Esophagus squamous epithelium (tissue), 5 donors: ENCODE data around the gene EVC2. TPM values are rescaled to one million over a fixed set of nuclear protein-coding genes. Genes with fewer than 3 reads are reported as not detected.

Source experiments
- DNase-seq: peaks from one replicate; lab custom pipeline; 2025; lab: John Stamatoyannopoulos, UW
- H3K27ac ChIP-seq, 4 donors: fragments of 200-600 bp; sonication (generic); one replicate each; pipeline ENCODE4 v1.5.1; 2016 to 2019; ENCODE audit warnings: mild to moderate bottlenecking in 1 of 4
- H3K27me3 ChIP-seq, 4 donors: fragments of 200-600 bp; sonication (generic); 1 replicate in 3 of 4; 2 replicates in 1 of 4; pipeline versions ENCODE4 v1.5.1 to v1.6.0; 2017 to 2021; ENCODE audit warnings: antibody characterized with exemption in 1 of 4
- H3K36me3 ChIP-seq, 3 donors: fragments of 200-600 bp; sonication (generic); one replicate each; pipeline ENCODE4 v1.5.1; 2016 to 2019
- H3K4me1 ChIP-seq, 3 donors: fragments of 200-600 bp; sonication (generic); one replicate each; pipeline ENCODE4 v1.5.1; 2017 to 2019
- H3K4me3 ChIP-seq, 4 donors: fragments of 200-600 bp; sonication (generic); 1 replicate in 3 of 4; 2 replicates in 1 of 4; pipeline ENCODE4 v1.5.1; 2016 to 2019; ENCODE audit warnings: mild to moderate bottlenecking in 2 of 4, moderate library complexity in 1 of 4
- H3K9me3 ChIP-seq, 3 donors: fragments of 200-600 bp; sonication (generic); one replicate each; pipeline ENCODE4 v1.5.1; 2016 to 2019
- CTCF ChIP-seq, 6 experiments: fragments of 450-650 bp in 4 of 6; fragments of 200-600 bp in 2 of 6; sonication (generic) in 2 of 6; IDR thresholded peaks; one replicate each; pipeline ENCODE4 v1.5.1; 2016 to 2019; ENCODE audit warnings: antibody characterized with exemption in 6 of 6, mild to moderate bottlenecking in 4 of 6, moderate library complexity in 4 of 6
- POLR2A ChIP-seq, 4 donors: fragments of 450-650 bp; IDR thresholded peaks; one replicate each; pipeline ENCODE4 v1.6.1; 2017; ENCODE audit warnings: antibody characterized with exemption in 4 of 4, mild to moderate bottlenecking in 4 of 4, moderate library complexity in 3 of 4
- WGBS, 2 donors: methylation state at CpG; one replicate each; pipeline ENCODE4 v1.1.5; 2018; 5-methylcytosine and 5-hydroxymethylcytosine counted together
- intact Hi-C: fragments of 100-400 bp; cut with DNase I; formaldehyde crosslinking; loops from one replicate; pipeline ENCODE4 v1.15.0; 2022
- total RNA-seq, 4 donors: library from RNA; depleted of rRNA; stranded (reverse); fragments of >200 nt; gene quantifications; one replicate each; pipeline ENCODE4 v1.1.0, GENCODE V29; 2016
- donor health status: DM: yes; HTN: yes; CAD: no.

The EVC2 gene
- total RNA-seq, 4 donors from 2014 or later, result 5.0 to 12.6 (median 5.1) TPM

- H3K4me1 ChIP-seq, result no peaks in the 10 kb centered on the region
- no peak overlapping the region for H3K4me3 ChIP-seq
- H3K27ac ChIP-seq, result no peak overlapping the region
- no peaks in the 10 kb centered on the region for H3K27me3 ChIP-seq
- no peak for TF ChIP-seq POLR2A (IDR thresholded peaks at IDR 0.05)
- WGBS, 2 donors, result 88 to 92% methylated on average over 7 of the region's 7 CpGs
- intact Hi-C loops, result no loop called here
- no peak for DNase-seq
- no peaks in the 10 kb centered on the region for H3K9me3 ChIP-seq
- peaks cover 0 to 94% (median 0%) of the 10 kb centered on the region in 3 donors for H3K36me3 ChIP-seq
Measured at GRCh38 chr4:5562476-5562875, 145.9 kb downstream of the EVC2 start.

GRCh38 chr4:5561286-5561685 lies 147.1 kb downstream of the EVC2 start:
- Histone ChIP-seq H3K27me3 (no peaks in the 10 kb centered on the region), H3K9me3 (no peaks in the 10 kb centered on the region), H3K4me1 (no peaks in the 10 kb centered on the region), H3K36me3 (peaks cover 0 to 82% (median 0%) of the 10 kb centered on the region in 3 donors), H3K27ac (no peak overlapping the region), H3K4me3 (no peak overlapping the region)
- intact Hi-C loops, result no loop called here
- no peak for TF ChIP-seq CTCF (IDR thresholded peaks at IDR 0.05)
- no peak for TF ChIP-seq POLR2A (IDR thresholded peaks at IDR 0.05)
- WGBS, 2 donors, result 91 to 93% methylated on average over 3 to 4 of the region's 4 CpGs
- no peak for DNase-seq

- H3K4me1 ChIP-seq, result no peaks in the 10 kb centered on the region
- no peaks in the 10 kb centered on the region for H3K9me3 ChIP-seq
- 63 to 87% methylated on average over 1 of the region's 1 CpG for WGBS, 2 donors
- DNase-seq, result no peak
- TF ChIP-seq CTCF (IDR thresholded peaks at IDR 0.05), result no peak
- no peak for TF ChIP-seq POLR2A (IDR thresholded peaks at IDR 0.05)
- H3K36me3 ChIP-seq, result peaks cover 0 to 62% (median 0%) of the 10 kb centered on the region in 3 donors
- H3K27me3 ChIP-seq, result no peaks in the 10 kb centered on the region
- intact Hi-C loops, result no loop called here
- no peak overlapping the region for H3K4me3 ChIP-seq
- no peak overlapping the region for H3K27ac ChIP-seq
Measured at GRCh38 chr4:5558502-5558901, 149.9 kb downstream of the EVC2 start.

- peaks cover 0 to 5% (median 0%) of the 10 kb centered on the region in 3 donors for H3K9me3 ChIP-seq
- H3K4me1 ChIP-seq, result no peaks in the 10 kb centered on the region
- no peak overlapping the region for H3K4me3 ChIP-seq
- intact Hi-C loops, result no loop called here
- TF ChIP-seq POLR2A (IDR thresholded peaks at IDR 0.05), result no peak
- TF ChIP-seq CTCF (IDR thresholded peaks at IDR 0.05), result no peak
- no peaks in the 10 kb centered on the region for H3K27me3 ChIP-seq
- H3K36me3 ChIP-seq, result peaks cover 0 to 52% (median 0%) of the 10 kb centered on the region in 3 donors
- no peak overlapping the region for H3K27ac ChIP-seq
- DNase-seq, result no peak
Measured at GRCh38 chr4:5554376-5554775, 154.0 kb downstream of the EVC2 start.

GRCh38 chr4:5553801-5554200 lies 154.6 kb downstream of the EVC2 start:
- H3K27ac ChIP-seq, result no peak overlapping the region
- no peaks in the 10 kb centered on the region for H3K4me1 ChIP-seq
- no peaks in the 10 kb centered on the region for H3K27me3 ChIP-seq
- 66 to 92% methylated on average over 5 of the region's 5 CpGs for WGBS, 2 donors
- no peak for DNase-seq
- intact Hi-C loops, result no loop called here
- H3K9me3 ChIP-seq, result peaks cover 0 to 7% (median 0%) of the 10 kb centered on the region in 3 donors
- H3K36me3 ChIP-seq, result peaks cover 0 to 47% (median 0%) of the 10 kb centered on the region in 3 donors
- no peak overlapping the region for H3K4me3 ChIP-seq
- no peak for TF ChIP-seq POLR2A (IDR thresholded peaks at IDR 0.05)
- TF ChIP-seq CTCF (IDR thresholded peaks at IDR 0.05), result no peak

- TF ChIP-seq POLR2A (IDR thresholded peaks at IDR 0.05) (no peak), CTCF (IDR thresholded peaks at IDR 0.05) (no peak)
- H3K27me3 ChIP-seq, result no peaks in the 10 kb centered on the region
- intact Hi-C loops, result no loop called here
- no peak overlapping the region for H3K4me3 ChIP-seq
- peaks cover 0 to 7% (median 0%) of the 10 kb centered on the region in 3 donors for H3K9me3 ChIP-seq
- H3K27ac ChIP-seq, result no peak overlapping the region
- peaks cover 0 to 42% (median 0%) of the 10 kb centered on the region in 3 donors for H3K36me3 ChIP-seq
- H3K4me1 ChIP-seq, result no peaks in the 10 kb centered on the region
- DNase-seq, result no peak
- WGBS, 2 donors, result 46 to 47% methylated on average over 3 of the region's 3 CpGs
Measured at GRCh38 chr4:5552451-5552850, 155.9 kb downstream of the EVC2 start.
